ENCODE results near the gene SPRED3. TPM values are rescaled to one million over a fixed set of nuclear protein-coding genes. Genes with fewer than 3 reads are reported as not detected.

Gene SPRED3
- total and polyA plus RNA-seq, 9 of the 15 experiments (the other 6 are each of a cell fraction or from before 2014, with no cell fraction given) = 0.05 to 1.3 (median 0.36) TPM

GRCh38 chr19:38437295-38437694 lies 48.8 kb downstream of the SPRED3 start:
- no peaks in the 10 kb centered on the region for H3K9me3 ChIP-seq (replicated peaks; ENCODE audit: control insufficient read depth, insufficient read depth, low read depth, low read length)
- H3K9ac ChIP-seq (ENCODE audit: insufficient read depth in 1 of 2, low read depth in 2 of 2, low read length in 2 of 2) = no peak overlapping the region
- FAIRE-seq (no peak), ATAC-seq (no peak), DNase-seq (ENCODE audit: extremely low read depth in 1 of 4, low spot score in 3 of 4) (no peak)
- no TSS peak for BruUV-seq (replicated peaks)
- H2AFZ ChIP-seq (ENCODE audit: low read depth, low read length) = no peak overlapping the region
- WGBS (ENCODE audit: insufficient coverage, low coverage, missing lambda C conversion rate) = 81% methylated on average over 6 of the region's 6 CpGs
- 0 out of 3 replicates have a peak, but pooled peaks cover 6% of the 10 kb centered on the region for H3K79me2 ChIP-seq (ENCODE audit: control insufficient read depth, insufficient read depth, low read length)
- H3K27me3 ChIP-seq (ENCODE audit: control insufficient read depth in 2 of 2, insufficient read depth in 2 of 2, low read length in 2 of 2) = no peaks in the 10 kb centered on the region
- CTCF ChIA-PET (ENCODE audit: low intra/inter-chr PET ratio) = no interaction called here
- H4K20me1 ChIP-seq (replicated peaks; ENCODE audit: control insufficient read depth, insufficient read depth, low read length) = no peaks in the 10 kb centered on the region
- H3K36me3 ChIP-seq (ENCODE audit: control insufficient read depth, insufficient read depth, low read length) = no peaks in the 10 kb centered on the region
- intact Hi-C loops (cut with micrococcal nuclease) (no loop called here), in situ Hi-C loops (cut with MboI) (no loop called here)
- H3K4me1 ChIP-seq (replicated peaks in 1 of 2; ENCODE audit: control insufficient read depth in 2 of 2, insufficient read depth in 2 of 2, low read length in 2 of 2) = peaks cover 21 to 35% of the 10 kb centered on the region in 2 experiments
- no peak overlapping the region for H3K27ac ChIP-seq (ENCODE audit: extremely low read depth, low read depth, low read length)
- no peak overlapping the region for H3K4me2 ChIP-seq (ENCODE audit: insufficient read depth, low read length)
- no peak overlapping the region for H3K4me3 ChIP-seq
- no peaks in the 10 kb centered on the region for H3K9me1 ChIP-seq (ENCODE audit: control insufficient read depth, insufficient read depth, low read length)
- POLR2A ChIA-PET = interaction anchor here (1.3 kb wide), 1 partner anchor 13 kb away, joined by 6 read pairs; no protein-coding TSS in a partner anchor
- no peak for TF ChIP-seq PRPF4 (IDR thresholded peaks at IDR 0.05; ENCODE audit: insufficient read depth, low read depth, low read length, poor library complexity, severe bottlenecking)
- TF ChIP-seq ATF6 (CRISPR knock-in tag; IDR thresholded peaks at IDR 0.05) = no peak
- TF ChIP-seq RBBP5 (IDR thresholded peaks at IDR 0.05; ENCODE audit: borderline replicate concordance, insufficient read depth, low read length, poor library complexity, severe bottlenecking) = no peak
- TF ChIP-seq EGR1 (conservative IDR thresholded peaks at IDR 0.05) = no peak
- no peak for TF ChIP-seq BHLHE40 (IDR thresholded peaks at IDR 0.05; ENCODE audit: low read length)
- TF ChIP-seq RBM39 (optimal IDR thresholded peaks at IDR 0.05; ENCODE audit: low read depth, low read length) = no peak
- TF ChIP-seq ETV5 (CRISPR knock-in tag; IDR thresholded peaks at IDR 0.05; ENCODE audit: low read depth) = no peak
- no peak for TF ChIP-seq EZH2 (IDR thresholded peaks at IDR 0.05; ENCODE audit: borderline replicate concordance, low read depth, low read length)
- no peak for TF ChIP-seq TAF1 (IDR thresholded peaks at IDR 0.05; ENCODE audit: control insufficient read depth, extremely low read depth, insufficient read depth, low read length, severe bottlenecking)
- no peak for TF ChIP-seq ZNF778 (CRISPR knock-in tag; IDR thresholded peaks at IDR 0.05)
- no peak for TF ChIP-seq E2F6 (IDR thresholded peaks at IDR 0.05; ENCODE audit: borderline replicate concordance in 1 of 2, extremely low read depth in 1 of 2, insufficient read depth in 1 of 2, insufficient read length in 1 of 2, low read depth in 1 of 2, low read length in 1 of 2, poor library complexity in 1 of 2, severe bottlenecking in 1 of 2)
- TF ChIP-seq SREBF2 (CRISPR knock-in tag; IDR thresholded peaks at IDR 0.05) = no peak
- TF ChIP-seq MNT (conservative IDR thresholded peaks at IDR 0.05) = no peak
- no peak for TF ChIP-seq KDM5B (IDR thresholded peaks at IDR 0.05; ENCODE audit: insufficient replicate concordance, low read depth, low read length)
- TF ChIP-seq TCF15 (CRISPR knock-in tag; IDR thresholded peaks at IDR 0.05) = no peak
- TF ChIP-seq ZNF79 (CRISPR knock-in tag; IDR thresholded peaks at IDR 0.05; ENCODE audit: low read depth) = no peak
